Stromal cell of bone marrow (primary cell): ENCODE results near the gene ATP11C.
"Not testable (repeated sequence)": the region's sequence is repeated elsewhere in the genome, so short reads cannot be mapped to it uniquely, and the experiment has no call there.

Source experiments
- DNase-seq: peaks from one replicate; pipeline ENCODE4 v3.0.0-alpha.2; 2012; ENCODE audit warnings: low read depth

The ATP11C gene

DNA sequence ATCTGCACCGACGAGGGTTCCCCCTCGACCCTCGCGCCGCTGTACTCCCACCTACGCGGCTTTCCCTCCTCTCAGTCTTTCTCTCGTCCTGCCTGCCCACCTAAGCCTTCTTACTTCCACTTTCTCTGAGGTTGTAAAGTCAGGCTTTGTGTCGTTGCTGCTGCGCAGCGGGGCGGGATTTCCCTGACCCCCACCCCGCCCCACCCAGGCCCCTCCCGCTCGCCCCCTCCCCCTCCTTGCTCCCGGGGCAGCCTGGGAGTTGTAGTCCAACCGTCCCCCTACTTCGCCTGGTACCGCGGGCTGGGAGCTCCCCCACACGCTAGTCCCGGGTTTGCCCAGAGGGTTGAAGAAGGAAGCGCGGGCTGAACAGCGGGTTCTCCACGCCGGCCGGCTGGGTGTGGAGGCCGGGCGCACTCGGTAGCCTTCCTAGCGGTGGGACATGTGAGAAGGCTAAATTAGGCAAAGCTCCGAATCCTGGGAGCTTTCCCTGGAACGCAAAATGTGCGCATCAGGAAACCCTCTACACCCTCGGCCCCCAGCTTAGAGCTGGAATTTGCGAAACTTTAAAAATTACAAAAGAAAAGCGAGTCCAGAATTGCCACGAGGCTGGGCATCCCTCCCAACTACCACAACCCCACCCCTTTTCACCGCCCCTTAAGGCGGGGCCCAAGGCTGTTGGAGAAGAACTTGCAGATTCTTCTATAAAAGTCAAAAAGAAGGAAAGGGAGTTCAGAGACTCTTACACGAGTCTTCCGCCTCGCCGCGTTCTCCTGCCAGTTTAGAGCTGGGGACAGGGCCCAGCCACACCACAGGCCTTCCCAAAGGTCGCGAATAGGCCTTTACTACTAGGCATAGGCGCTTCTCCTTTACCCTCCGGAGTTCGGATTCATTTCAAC, at the start of gene ATP11C:
Gene ATP11C (minus strand): TSS at position 153 of the 896 bp plus-strand sequence. CDS start 1,011 bp downstream, outside the sequence.
- DNase-seq: peak; percentile 67

DNA sequence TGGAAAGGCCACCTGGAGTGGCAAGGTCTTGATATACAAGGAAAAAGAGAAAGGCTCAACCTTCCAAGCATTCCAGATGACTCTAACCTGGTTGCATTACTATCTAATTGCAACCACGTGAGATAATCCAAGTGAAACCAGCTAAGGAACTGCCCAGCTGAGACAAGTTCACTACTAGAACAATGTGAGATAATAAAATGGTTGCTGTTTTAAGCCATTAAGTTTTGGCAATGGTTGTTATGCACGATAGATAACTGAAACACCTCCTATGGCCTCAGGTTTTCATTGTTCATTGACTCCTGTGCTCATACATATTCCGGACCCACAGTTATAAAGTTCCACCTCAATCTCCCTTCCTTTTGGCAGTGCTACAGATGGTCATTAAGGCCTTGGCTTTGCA, 41.6 kb upstream of the ATP11C start:
- DNase-seq: no peak

DNA sequence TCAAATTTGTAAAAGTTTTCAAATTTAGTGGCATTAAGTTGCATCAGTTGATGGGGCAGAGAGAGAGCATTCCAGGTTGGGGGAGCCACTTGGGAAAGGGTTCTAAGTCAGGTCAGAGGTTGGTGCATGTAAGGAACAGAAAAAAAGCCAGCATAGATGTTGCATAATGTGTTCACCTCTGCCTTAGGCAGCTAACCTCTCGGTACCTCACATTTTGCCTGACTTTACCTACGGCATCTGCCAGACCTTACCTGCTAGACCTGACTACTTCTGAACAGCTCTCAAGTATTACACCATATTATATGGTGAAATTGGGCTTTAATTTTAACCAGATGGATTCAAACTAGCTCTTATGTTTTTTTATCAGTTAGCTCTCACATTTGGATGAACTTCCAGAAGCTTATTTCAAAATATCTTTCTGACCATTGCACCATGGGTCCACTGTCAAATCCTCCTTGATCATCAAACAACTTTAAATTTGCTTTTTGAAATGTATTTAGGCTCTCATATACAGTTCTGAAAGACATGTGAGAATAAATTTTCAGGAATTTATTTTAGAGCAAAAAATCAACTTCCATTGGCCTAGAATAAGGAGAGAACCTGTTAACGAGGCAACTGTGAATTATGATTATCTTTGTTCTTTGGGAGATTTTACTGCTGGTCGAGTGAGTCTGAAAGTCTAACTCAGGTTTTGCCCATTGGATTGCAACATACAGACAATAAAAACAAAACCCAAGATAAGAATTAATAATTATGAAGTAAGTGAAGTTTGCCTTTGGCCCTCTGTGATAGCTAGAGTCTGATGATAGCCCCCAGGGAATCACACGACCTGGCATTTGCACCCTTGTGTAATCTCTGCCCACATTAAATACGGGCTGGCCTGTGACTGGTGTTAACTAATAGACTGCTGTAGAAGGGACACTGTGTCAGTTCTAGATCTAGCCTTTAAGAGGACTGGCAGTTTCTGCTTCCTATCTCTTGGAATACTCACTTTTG, 40.1 kb upstream of the ATP11C start:
- DNase-seq: no peak

DNA sequence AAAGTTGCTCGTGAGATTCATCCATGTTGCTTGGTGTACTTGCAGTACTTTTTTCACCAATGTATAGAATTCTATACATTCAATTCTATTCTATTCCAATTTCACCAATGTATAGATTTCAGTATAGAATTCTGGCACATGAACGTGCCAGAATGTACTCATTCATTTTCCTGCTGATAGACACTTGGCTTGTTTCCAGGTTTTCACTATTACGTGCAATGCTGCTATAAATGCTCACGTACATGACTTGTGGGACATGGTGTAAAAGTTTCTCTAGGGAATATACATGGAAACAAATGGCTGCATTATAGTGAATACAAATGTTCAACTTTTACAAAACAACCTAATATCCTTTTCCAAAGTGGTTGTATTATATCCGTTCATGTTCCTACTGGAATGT, 39.3 kb upstream of the ATP11C start:
- DNase-seq: no peak

DNA sequence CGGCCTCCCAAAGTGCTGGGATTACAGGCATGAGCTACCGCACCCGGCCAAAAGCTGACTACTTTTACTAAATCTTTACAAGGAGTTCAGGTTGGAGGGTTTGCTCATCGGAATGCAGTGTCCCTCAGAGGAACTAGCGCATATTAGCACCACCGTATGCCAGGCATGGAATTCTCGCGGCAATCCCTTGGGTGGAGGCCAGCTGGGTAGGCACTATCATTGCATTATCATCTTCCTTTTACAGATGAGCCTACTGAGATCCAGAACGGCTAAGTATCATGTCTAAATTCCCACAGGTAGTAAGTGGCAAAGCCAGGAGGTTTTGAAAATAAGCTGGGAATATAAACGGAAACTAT, 38.5 kb upstream of the ATP11C start:
- DNase-seq: no peak

DNA sequence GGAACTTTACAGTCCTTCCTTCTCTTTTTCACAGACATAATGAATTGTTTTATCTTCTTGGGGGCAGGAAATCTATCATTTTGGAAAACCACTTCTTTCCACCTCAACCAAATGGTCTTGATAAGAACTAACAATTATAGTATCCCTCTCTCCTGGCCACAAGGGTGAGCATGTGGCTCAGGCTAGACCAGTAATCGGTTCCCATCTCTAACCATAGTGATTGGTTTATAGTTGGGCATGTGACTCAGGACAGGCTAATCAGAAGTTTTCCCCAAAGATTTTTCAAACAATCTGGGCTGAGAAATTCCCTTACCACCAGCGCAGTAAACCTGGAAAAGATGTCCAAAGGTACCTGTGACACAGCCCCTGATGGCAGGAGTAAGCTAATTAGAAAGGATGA, 36.4 kb upstream of the ATP11C start:
- DNase-seq: no peak

DNA sequence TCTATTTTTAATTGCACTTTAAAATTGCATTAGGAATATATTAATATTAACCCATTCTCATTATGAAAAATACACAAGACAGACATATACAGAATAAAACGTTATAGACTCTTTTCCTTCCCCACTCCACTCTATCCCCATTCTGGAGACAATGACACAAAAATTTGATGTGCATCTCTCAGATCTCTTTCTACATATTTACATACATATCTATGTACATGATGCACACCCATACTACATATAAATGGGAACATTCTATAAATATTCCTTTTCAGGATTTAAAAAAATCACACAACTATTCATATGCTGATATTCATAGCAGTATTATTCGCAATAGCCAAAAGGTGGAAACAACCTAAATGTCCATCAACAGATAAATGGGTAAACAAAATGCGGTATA, 34.9 kb upstream of the ATP11C start:
- no peak for DNase-seq

DNA sequence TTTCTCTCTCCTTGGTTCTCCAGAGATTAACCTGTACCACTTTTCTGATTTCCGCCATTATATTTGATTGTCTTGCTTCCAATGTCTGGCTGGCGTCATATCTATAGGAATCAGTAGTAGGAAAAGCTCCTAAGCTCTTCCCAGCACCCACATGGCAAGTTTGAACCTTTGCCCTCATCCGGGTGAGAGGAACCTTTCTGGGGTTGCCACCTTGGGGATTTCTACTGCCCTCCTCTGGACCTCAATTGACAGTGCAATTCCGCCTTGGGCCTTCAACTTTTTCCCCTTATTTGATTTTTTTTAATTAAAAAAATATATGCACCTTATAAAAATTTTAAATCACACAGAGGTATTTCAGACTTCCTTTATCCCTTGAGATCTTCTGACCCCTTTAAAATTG, 34.4 kb upstream of the ATP11C start:
- no peak for DNase-seq

DNA sequence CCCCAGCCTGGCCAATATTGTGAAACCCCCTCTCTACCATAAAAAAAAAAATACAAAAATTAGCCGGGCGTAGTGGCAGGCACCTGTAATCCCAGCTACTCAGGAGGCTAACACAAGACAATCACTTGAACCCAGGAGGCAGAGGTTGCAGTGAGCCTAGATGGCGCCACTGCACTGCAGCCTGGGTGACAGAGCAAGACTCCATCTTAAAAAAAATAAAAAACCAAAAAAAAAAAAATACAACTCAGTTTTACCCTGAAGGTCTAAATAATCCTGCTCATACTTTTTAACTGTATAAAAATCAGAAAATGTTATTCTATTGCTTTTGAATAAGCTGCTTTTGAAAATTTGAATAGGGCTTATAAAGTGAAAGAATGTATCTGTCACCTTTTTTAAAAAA, 33.3 kb upstream of the ATP11C start:
- DNase-seq: not testable (repeated sequence)

DNA sequence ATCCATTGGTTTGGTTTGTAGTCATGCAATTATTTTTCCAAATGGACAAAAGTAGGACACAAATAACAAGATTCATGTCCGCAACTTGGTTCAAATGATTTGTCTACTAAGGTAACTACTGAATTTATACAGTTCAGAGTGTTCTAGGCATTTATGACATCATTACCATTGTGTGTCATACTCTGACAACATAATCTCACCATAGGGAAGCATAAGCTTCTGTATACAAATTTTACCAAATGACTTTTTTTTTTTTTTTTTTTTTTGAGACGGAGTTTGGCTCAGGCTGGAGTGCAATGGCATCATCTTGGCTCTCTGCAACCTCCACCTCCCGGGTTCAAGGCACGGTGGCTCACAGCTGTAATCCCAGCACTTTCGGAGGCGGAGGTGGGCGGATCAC, 32.6 kb upstream of the ATP11C start, which contains the start of gene CXorf66:
Gene CXorf66 (minus strand): TSS at position 101 of the 400 bp plus-strand sequence. CDS start 25 bp downstream, at position 76.
- no peak for DNase-seq

DNA sequence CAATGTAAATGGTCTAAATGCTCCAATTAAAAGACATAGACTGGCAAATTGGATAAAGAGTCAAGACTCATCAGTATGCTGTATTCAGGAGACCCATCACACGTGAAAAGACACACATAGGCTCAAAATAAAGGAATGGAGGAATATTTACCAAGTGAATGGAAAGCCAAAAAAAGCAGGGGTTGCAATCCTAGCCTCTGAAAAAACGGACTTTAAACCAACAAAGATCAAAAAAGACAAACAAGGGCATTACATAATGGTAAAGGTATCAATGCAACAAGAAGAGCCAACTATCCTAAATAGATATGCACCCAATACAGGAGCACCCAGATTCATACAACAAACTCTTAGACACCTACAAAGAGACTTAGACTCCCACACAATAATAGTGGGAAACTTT, 28.2 kb upstream of the ATP11C start:
- DNase-seq: not testable (repeated sequence)

DNA sequence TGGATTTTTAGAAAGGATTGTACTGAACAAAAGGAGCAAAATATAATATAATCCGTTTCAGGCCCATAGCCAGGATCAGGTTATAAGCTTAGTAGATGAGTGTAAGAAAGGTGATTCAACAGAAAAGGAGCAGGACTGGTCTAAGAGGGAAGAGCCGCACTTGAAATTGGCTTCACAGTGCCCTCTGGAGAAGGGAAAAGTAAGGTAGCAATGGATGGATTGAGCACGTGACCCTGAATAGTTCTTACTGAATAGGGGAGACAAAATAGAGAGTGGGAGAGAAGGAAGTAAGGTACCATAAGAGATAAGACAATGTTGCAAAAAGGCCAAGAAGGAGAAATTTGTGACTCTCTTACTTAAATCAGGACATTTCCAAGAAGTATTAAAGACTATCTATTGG, 16.9 kb upstream of the ATP11C start:
- no peak for DNase-seq

DNA sequence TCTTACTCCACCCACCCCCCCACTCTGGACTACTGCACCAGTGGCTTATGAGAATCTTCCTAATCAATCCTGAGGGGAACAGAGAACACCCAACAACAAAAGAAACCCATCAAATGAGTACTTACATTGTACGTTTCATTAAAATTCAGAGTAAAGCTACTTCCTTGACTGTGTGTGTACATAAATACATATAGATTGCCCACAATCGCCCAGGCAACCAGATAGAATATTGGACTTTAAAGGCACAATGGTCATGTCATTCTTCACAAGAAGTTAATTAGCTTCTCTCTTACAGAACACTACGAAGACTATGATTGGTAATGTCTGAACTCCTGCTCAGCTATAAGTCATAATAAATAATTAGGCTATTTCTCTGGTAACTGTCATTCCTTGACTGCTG, 12.2 kb upstream of the ATP11C start:
- no peak for DNase-seq

DNA sequence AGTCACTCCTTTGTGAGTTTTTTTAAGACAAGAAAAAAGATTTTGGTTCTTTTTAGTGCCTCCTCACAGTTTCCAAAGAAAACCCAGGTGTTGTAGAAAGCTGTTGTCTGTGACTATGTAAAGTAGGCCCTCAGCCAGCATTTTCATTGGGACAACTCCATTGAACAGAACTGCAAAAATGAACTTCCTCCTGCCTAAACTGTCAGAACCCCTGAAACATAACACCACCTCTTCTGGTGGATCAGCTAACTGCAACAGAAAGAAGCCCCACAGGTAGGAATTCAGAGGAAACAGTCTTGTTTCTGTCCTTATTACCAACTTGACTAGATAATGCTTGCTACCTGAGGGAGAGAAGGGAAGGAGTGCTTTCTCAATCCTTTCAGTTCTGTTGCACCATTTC, 3.4 kb upstream of the ATP11C start:
- DNase-seq: no peak

DNA sequence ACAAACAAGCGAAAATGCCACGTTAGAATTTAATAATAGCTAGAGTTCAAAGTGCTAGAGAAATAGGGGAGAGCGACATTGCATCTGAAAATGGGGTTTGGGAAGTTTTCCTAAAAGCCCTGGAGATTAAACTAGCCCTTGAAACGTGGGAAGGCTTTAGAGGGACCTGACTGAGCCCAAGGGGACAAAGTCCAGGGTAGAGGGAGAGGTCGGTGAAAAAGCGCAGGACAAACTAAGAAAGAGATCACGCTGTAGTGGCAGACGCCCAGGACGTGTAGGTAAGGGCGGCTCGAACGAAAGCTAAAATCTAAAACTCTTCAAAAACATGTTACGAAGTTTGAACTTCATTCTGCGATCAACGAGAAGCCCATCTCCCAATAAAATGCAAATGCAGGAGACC, 1.1 kb upstream of the ATP11C start:
- no peak for DNase-seq

DNA sequence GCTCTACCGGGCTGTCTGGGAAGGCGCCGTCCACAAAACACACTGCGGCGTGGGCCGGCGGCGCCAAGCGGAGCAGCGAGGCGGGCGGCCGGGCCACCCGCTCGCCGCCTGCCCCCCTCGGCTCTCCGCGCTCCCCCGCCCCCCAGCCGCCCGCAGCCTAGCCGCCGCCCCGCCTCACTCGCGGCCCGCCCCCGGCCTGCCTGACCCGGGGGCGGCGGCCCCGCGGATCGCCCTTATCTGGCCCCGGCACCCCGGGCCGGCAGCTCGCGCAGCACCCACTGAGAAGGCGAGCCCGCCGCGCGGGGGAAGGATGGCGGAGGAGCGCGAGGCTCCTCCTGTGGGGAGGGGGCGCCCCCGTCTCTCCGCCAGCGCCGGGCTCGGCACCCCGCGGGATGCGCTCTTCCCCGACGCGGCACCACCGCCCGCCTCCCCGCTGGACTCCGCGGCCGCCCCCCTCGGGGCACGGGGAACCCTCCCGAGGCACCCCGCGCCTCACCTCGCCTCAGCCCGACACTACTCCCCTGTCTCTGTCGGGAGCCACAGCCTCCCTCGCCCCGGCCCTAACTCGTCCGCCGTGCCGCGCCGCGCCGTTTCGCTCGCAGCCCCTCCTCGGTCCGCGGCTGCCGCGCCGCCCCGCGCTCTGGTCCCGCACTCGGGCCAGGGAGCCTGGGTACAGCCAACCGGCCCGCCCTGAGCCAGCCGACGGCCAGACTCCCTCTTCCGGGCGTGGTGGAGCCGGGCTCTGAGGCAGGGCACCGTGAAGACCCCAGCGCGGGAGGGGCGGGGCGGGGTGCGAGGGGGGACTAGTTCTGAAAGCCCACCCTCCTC, 566 bp downstream of the ATP11C start:
- DNase-seq: peak; percentile 19

DNA sequence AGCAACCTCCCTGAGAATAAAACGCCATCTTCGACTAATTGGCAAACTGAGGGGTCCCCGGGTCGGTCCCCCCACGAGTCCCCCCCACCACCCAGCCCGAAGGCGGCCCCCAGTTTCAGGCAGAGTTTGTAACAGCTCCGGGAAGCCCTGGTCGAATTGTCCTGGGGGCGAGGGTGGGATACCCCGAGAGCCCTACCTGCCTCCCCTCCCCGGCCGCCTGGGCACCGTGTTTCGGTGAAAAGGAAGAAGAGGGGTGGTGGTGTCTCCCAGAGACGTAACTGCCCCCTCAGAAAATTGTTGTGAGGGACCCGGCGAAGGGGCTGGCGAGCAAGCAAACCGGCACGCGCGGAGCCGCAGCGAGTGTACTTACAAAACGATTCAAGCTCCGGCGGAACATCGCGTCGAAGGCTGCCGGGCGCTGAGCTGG, 1.2 kb downstream of the ATP11C start:
- no peak for DNase-seq

DNA sequence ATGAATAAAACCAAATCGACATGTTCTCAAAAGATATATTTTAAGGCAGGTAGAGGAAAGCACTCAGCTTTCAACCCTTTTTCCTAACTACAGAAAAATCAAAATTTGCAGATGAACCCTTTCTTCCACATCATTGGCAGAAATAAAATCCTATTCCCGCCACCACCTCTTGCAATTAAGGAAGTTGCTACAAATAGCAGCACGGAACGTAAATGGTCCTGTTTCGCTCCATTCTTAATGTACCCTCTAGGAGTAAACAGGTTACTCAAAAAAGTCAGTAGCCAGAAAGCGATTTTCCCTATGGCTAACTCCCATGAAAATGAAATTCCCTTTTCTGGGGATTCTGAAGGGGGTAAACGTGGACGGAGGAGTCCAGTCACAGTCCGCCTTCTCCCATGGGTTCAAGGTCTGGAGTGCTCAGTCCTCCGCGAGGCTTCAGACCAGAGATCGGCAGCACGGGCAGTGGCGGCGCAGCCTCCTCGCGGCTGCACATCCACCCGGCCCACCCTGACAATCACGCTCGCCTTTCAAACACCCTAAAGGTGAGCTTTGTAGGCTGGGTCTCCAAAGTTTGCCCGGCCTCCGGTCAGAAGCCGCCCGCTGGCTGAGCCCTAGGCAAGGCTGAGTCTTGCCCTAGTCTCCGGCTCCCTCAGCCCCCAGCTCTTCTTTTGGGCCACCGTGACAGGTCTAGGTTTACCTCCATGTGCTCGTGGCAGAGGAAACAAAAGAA, 1.8 kb downstream of the ATP11C start:
- no peak for DNase-seq

DNA sequence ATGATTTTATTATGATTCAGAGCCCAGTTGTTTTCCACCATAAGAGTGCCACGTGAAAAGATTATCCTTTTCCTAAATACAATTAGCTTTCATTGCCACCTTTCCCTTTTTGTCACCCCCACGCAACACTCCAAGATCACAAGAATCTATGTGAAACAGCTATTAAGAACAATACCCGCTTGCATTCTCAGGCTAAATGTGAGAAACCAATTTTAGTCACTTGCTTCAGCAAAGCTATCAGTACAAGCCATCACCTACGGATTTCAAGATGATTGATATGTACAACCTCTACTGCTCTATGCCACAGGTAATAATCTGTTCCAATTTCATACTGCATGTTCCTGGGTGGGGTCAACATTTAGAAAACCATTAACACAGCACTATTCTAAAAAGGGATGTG, 2.5 kb downstream of the ATP11C start:
- DNase-seq: no peak

DNA sequence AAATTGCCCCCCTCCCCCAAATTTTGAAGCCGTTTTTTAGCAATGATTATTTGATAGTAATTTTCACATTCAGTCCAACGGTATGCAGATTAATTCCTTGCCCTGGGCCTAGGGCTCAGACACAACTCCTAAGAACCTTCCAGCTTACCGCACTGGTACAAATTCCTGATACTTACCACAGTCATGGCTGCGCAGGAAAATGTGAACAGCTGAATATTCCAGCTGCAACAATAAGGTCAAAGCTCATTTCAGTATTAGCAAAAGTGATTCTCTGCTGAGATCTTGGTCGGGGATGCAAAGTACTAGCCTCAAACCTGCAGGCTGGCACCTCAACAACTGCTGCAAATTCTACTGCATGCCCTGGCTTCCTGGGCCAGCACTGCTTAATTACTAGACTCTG, 3.0 kb downstream of the ATP11C start:
- no peak for DNase-seq

DNA sequence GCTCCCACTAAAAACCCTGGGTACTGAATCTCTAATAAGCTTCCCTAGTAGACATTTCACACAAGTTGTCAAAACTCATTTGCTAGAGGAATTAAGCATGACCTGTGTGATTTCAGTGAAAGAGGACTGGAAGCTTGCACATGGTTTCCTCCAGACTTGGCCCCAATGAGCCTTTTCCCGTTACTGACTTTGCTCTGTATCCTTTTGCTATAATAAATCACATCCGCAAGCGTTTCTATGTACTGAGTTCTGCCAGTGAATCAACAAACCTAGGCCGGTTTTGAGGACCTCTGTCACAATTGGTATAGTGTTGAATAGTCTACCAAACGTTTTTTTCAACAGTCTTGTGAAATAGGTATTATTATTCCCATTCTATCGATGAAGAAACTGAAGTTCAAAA, 8.2 kb downstream of the ATP11C start:
- no peak for DNase-seq
